Stimulated activated CD4-positive, alpha-beta T cell treated with anti-CD3 and anti-CD28 coated beads, Interleukin-1b, Interleukin-23, amount 100 ng/mL, for 4 hours (primary cell): ENCODE results near the gene TUBA3E.
"Not testable (repeated sequence)": the region's sequence is repeated elsewhere in the genome, so short reads cannot be mapped to it uniquely, and the experiment has no call there.

Source experiments
- DNase-seq, 2 donors: peaks; one replicate each; pipeline ENCODE4 v3.0.0-alpha.2; 2020; ENCODE audit warnings: low read depth in 2 of 2

Gene TUBA3E

DNA sequence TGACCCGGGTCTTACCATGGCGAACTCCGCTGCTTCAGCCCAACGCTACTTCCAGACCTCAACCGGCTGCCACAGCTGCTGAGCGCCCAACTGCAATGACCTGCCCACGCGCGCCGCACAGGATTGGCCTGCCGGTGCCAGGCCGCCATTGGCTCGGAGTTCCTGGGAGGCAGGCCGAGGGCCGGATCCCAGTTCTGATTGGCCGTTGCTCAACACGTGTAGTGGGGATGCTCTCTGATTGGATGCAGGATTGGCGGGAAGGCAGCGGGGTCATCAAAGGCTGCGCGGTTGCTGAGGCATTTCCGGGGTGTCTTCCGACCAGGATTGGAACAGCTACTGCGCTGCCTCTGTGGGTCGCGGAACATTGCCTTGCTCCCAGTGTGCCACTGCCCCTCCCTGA is at the start of gene TUBA3E:
Gene TUBA3E (minus strand): TSS at position 97 of the 400 bp plus-strand sequence. CDS start 79 bp downstream, at position 18.
- no peak for DNase-seq

DNA sequence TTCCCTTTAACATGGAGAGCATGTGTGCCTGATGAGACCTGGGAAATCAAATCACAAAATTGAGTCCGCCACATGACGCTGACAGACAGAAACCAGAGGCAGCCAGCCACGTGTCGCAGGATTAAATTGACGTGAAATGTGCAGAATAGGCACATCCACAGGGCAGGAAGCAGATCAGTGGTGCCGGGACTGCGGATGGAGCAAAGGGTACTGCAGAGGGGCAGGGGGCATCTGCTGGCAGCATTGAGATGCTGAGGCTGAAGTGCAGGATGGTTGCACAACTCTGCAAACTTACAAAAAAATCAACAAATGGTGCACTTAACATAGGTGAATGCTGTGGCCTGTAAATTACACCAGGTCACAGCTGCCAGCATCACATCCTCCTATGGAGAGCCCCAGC is 48.2 kb upstream of the TUBA3E start:
- no peak for DNase-seq

DNA sequence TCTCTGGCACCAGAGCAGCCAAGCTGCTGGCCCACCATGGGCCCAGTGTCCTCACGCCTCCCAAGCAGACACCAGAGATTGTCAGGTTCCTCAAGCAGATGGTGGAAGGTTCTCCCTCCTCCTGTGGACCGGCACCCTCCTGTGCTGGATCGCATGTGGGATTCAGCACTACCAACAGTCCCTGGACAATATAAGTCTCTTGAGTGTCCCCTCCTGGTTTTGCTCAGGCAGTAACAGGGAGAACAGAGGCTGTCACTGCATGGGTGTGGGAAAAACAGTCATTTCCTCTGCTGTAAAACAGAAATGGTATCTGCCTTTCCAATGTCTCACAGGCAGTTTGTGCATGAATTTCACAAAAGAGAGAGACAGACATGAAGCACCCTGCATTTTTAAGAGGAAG is 47.7 kb upstream of the TUBA3E start:
- no peak for DNase-seq

DNA sequence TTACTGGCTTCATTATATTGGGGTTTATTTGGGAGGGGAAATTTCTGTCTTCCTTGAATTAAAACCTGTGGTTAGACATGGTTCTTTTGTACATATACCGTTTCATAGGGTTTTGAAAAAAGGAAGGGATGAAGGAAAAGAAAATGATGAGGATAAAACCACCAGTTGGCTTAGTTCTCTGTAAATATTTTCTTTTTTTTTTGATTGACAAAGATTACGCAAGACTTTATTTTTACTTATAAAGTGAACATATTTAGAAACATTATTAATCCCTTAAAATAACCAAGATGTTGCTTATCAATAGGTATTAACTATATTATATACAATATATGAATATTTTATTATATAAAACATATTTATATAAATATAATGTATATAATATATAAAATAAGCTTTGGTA is 45.1 kb upstream of the TUBA3E start:
- no peak for DNase-seq

DNA sequence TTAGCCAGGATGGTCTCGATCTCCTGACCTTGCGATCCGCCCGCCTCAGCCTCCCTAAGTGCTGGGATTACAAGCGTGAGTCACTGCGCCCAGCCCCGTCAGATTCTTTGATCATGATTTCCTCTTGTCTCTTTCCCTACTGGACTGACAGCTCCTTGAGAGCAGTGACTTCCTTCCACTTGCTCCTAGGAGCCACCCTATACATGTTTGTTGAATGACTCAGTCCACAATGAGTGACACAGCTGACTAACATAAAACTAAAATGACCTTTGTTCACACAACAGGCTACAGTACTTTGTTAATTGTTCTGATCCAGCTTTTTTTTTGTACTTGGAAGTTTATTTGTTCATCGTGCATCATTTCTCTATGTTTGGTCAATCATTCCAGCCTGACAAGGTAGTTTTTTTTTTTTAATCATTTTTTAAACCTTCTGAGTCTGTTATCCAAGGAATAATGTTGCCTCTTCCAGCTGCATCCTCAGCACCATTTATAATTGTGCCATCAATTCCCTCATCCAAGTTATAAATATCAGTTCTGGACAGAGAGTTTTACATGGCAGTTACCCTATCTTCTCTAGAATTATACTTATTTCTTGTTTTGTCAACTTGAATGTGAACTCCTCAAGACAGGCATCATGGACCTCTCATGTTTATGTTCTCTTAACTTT is 42.9 kb upstream of the TUBA3E start:
- DNase-seq: no peak

DNA sequence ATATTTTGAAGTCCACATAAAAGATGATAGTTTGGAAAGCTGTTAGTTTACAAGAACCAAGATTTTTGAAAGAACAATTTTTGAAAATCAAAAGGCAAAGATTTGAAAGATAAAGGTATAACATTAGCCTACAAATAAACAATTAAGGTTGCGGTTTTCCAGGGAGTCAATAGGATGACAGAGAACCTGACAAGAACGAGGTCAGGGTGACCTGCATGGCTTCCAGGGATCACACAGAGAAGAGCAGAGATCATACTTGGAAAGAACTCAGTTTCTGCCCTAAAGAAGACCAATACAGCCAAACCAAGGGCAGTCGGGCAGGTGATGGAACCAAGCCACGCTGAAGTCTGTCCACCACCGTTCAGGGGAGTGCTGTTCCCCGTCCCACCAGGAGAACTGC is 41.3 kb upstream of the TUBA3E start:
- DNase-seq: not testable (repeated sequence)

DNA sequence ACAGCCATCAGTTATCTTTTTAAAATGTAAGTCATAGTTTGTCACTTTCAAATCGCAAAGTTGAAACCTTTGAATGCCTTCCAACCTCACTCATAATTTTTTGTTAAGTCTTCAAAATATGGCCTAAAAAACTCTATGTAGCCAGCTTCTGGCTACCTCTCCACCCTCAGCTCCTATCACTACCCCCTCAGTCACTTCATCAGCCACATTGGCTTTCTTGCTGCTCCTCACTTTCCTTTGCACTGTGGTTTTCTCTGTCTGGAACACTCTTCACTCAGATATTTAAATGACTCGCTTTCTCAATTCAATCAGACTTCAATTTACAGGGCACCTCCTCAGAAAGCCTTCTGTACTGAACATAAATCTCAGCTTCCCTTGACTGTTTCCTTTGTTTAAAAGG is 34.8 kb upstream of the TUBA3E start:
- not testable (repeated sequence) for DNase-seq

DNA sequence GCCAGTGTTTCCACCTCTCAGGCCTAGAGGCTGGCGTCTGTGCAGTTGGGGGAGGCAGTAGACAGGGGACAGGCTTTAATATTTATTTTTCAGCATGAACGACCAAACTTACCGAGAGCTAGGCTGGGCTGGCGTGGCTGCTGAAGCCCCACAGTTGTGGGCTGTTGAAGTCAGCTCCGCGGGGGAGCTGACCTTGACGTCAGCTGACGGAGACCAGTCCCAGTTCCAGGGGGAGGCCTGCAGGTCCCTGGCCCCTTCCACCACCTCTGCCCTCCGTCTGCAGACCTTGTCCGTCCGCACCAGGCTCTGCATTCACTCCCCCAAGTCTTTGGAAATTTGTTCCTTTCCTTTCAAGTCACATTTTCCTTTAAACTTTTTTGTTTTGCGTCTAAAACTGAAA is 33.4 kb upstream of the TUBA3E start:
- DNase-seq: no peak

DNA sequence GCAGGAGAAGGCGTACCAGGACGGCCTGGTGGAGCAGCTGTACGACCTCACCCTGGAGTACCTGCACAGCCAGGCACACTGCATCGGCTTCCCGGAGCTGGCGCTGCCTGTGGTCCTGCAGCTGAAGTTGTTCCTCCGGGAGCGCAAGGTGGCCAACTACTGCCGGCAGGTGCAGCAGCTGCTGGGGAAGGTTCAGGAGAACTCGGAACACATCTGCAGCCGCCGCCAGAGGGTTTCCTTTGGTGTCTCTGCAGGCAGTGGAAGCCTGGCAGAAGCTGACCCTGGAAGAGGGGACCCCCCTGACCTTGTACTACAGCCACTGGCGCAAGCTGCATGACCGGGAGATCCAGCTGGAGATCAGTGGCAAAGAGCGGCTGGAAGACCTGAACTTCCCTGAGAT is 32.7 kb upstream of the TUBA3E start:
- not testable (repeated sequence) for DNase-seq

DNA sequence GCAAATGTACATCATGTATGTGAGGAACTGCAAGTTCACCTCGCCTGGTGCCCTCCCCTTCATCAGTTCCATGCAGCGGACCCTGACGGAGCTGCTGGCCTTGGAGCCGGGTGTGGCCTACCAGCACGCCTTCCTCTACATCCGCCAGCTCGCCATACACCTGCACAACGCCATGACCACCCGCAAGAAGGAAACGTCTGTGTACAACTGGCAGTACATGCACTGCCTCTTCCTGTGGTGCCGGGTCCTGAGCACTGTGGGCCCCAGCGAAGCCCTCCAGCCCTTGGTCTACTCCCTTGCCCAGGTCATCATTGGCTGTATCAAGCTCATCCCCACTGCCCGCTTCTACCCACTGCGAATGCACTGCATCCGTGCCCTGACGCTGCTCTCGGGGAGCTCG is 32.1 kb upstream of the TUBA3E start:
- not testable (repeated sequence) for DNase-seq

DNA sequence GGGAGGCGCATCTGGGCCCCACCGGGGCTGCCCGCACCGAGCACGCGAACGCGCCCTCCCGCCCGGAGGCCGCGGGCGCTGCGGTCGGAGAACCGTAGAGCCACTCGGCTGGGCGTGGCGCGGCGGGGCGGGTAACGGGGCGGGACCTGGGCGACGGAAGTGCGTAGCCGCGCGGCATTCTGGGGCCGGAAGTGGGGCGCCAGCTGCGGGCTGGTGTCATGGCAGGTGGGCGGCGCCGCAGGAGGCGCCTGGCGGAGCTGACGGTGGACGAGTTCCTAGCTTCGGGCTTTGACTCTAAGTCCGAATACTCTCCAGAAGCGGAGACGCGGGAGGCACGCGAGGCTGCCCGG is 30.9 kb upstream of the TUBA3E start:
- DNase-seq: peak in 1 of 2 donors; percentile 5

DNA sequence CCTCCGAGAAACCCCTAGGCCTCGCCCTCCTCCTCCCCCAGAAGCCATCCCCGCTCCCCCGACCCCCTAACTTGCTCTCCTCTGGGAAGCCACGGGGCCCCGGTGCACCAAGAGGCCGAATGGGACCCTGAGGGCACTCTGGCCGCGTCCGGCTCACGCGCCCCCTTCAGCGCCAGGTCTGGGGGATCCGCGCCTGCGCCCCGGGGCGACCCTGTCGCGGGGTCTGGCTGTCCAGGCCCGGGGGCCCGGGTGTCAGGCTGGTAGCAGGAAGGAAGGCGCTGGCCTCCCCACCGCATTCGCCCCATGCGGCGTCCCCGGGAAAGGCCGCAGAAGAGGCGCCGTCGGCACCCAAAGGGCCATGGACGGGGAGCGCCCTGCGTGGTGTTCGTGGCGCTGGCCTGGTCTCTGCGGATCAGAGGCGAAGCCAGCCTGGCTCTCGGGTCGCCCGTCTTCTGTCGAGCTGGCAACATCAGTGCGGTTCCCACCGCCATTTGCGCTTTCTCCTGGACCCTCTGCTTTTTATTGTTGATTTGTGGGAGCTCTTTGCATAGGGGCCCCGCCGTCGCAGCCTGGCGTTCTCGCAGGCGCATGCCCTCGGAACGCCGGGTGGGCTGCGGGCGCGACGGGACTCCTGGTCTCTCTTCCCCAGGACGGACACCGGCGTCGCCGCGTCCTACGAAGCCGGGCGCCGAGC is 30.4 kb upstream of the TUBA3E start:
- DNase-seq: not testable (repeated sequence)

DNA sequence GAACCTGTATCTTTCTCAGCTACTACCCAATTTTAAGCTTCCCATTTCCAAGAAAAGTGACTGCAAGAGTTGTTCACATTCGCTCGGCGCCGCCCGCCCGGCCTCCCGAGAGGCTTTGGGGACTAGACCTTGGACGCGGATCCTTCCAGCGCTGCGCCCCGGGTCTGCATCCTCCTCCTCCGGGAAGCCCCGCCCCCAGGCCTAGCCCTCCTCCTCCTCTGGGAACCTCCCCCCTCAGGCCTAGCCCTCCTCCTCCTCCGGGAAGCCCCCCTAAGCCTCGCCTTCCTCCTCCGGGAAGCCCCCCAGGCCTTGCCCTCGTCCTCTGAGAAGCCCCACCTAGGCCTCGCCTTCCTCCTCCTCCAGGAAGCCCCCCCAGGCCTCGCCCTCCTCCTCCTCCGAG is 29.8 kb upstream of the TUBA3E start:
- not testable (repeated sequence) for DNase-seq

DNA sequence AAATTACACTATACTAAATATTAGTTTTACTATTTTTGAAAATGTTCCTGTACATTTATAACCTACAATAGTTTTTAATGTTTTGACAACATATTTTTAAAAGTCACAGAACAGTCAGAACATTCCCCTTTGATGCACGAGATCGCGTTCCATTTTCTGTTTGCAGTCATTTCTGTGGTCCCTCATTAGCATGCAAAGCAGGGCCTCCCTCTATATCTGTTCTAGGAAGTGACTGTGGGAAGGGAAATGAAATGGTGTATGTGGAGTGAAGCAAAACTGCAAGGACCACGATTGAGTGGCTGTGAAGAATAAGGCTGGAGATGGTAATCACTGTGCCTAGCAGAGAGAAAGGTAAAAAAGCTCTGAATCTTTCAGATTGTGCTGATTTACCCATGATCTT is 24.3 kb upstream of the TUBA3E start:
- DNase-seq: not testable (repeated sequence)

DNA sequence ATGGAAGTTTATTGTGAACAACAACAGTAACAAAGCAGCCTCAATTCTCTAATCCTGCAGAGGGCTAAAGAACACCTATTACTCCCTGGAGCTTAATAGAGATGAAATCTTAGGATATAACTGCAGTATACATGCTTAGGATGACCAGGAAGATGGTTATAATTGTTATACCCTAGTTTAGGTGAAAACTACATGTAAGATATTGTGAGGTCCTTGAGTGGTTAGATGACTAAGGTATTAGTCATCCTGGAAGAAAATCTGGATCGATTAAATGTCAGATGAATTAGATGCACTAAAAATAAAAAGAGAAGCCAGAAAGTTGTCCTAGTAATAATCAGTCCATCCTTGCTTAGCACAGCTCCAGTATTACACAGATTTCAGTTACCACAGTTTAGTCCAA is 22.3 kb upstream of the TUBA3E start:
- not testable (repeated sequence) for DNase-seq

DNA sequence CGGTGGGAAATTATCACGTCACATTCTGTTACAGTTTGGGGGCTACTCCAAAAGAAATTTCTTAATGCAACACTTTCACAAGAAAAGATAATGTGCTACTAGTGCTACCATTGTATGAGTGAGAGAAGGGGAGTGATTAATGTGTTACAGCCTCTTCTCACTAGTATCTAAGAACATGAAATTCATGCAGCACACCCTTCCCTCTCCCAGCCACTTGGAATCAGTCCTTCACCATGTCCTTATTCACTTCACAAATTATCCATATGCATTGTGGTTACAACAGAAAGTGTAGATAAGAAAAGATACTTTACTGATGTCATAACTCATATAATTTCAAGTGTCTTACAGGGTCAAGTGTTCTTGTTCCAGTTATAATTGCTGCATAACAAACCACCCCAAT is 20.9 kb upstream of the TUBA3E start:
- DNase-seq: not testable (repeated sequence)

DNA sequence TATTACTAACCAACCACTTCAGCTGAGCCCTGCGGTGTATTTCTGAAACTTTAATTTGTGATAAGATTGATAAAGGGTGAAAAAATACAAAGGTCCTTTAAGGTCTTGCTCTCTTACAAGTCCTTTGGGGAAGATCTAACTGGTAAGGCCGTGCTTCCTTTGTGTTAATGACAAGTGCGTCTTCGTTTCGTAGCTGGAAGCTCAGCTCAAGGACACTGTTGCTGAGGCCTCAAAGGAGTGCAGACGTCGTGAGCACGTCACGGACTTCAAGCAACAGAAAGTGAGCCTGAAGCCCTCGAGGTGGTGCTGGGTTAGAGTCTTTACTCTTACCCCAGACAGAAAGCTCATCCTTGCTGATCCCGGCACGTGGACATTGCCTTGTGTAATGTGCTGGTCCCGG is 8.8 kb upstream of the TUBA3E start:
- DNase-seq: not testable (repeated sequence)

DNA sequence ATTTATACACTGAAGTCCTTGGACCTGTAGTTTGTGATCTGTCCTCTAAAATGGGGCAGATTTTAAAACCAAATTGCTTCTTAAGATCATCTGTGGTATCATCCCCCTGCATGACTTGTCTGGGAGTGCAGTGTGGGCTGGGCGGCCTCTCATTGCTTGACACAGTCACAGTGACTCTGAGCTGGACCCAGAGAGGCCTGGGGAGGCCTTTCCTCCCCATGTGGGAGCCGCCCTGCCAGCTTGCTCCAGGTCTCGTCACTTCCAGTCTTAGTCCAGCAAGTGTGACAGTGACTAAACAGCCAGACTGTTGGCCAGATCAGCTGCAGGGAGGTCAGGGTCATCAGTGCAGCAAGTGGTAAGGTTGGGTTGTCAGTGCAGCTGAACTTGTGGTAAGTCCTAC is 4.9 kb upstream of the TUBA3E start:
- not testable (repeated sequence) for DNase-seq

DNA sequence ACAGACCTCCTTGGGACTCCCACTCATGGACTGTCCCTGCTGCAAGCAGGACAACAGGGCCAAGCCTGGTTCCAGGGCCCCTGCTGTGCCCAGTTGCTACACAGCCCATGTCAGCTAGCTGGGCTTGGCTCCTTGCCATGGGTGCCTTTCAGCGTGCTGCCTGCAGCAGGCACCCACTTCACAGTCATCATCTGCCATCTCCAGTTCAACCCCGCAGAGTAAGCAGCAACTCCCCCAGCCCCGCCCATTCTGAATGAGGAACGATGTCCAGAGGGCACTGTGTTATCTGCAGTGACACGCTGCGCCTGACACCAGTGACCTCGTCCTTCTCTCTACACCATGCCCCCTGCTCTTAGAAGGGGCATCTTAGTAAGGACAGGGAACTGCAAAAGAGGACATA is 4.3 kb upstream of the TUBA3E start:
- not testable (repeated sequence) for DNase-seq

DNA sequence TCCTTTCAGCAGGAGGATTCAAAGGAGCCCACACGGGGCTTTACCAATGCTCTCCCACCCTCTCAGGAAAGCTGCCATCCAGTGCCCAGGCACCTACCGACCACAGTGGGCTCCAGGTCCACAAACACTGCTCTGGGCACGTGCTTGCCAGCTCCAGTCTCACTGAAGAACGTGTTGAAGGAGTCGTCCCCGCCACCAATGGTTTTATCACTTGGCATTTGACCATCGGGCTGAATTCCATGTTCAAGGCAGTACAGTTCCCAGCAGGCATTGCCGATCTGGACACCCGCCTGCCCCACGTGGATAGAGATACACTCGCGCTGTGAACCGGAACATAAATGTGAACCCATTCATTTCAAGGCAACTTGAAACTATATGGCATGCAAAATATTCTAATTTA is 2.2 kb downstream of the TUBA3E start:
- not testable (repeated sequence) for DNase-seq

DNA sequence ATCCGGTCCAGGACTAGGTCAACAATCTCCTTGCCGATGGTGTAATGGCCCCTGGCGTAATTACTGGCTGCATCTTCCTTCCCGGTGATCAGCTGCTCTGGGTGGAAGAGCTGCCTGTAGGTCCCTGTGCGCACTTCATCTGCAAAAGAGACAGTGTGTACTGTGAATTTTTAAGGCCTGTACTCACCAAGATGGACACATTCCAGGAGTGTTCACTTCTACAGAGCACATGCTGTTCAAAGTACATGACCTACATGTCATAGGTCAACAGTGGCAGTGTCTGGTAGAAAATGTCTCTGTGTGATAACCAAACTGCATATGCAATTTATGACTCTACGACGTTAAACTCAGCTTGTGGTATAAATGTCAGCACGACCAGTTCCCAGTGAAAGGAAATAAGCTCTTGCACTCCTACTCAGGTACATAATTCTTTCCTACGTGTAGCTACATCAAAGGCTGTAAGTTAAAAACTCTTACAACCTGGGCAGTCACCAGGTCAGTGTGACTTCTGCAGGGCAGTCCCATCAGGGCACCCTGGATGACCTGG is 3.1 kb downstream of the TUBA3E start:
- not testable (repeated sequence) for DNase-seq

DNA sequence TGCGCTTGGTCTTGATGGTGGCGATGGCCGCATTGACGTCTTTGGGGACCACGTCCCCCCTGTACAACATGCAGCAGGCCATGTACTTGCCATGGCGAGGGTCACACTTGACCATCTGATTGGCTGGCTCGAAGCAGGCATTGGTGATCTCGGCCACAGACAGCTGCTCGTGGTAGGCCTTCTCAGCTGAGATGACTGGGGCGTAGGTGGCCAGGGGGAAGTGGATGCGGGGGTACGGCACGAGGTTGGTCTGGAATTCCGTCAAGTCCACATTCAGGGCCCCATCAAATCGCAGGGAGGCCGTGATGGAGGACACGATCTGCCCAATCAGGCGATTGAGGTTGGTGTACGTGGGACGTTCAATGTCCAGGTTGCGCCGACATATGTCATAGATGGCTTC is 4.4 kb downstream of the TUBA3E start:
- not testable (repeated sequence) for DNase-seq

DNA sequence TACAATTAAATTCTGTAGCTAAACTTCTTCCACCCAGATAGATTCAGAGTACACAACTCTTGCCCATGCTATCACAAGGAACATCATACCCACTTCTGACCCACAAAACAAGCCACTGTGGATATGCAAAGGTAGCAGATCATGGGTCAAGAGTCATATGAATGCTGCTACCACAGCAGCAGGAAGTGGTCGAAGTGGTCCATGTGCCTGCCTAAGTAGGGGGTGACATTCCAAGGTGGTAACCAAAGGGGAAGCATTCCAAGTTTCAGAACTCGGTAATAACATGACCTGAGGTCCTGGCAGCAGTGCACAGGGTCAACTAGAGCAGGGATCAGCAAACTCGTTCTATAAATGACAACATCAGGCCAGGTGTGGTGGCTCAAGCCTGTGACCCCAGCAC is 5.8 kb downstream of the TUBA3E start:
- DNase-seq: not testable (repeated sequence)
